ENCODE results near the gene NAP1L5.

DNA sequence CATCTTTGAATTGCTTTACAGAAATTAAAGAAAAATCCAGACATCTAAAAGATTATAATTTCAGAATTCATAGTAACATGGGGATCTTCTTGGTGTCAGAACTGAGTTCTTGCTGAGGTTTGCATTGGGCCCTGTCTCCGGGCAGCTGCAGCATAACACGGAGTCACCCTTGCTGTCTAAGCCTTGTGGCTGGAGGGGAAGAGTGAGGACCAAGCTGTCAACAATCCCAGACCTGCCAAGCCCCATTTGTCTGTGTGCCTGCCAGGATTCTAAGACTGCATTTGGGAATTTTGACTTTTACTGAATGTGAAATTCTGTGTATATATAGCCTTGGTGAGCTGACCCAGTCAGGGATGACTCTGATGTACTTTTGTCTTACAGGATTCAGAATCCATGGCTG, 25.2 kb upstream of the NAP1L5 start:
- TF ChIP-seq, protein P1, sequence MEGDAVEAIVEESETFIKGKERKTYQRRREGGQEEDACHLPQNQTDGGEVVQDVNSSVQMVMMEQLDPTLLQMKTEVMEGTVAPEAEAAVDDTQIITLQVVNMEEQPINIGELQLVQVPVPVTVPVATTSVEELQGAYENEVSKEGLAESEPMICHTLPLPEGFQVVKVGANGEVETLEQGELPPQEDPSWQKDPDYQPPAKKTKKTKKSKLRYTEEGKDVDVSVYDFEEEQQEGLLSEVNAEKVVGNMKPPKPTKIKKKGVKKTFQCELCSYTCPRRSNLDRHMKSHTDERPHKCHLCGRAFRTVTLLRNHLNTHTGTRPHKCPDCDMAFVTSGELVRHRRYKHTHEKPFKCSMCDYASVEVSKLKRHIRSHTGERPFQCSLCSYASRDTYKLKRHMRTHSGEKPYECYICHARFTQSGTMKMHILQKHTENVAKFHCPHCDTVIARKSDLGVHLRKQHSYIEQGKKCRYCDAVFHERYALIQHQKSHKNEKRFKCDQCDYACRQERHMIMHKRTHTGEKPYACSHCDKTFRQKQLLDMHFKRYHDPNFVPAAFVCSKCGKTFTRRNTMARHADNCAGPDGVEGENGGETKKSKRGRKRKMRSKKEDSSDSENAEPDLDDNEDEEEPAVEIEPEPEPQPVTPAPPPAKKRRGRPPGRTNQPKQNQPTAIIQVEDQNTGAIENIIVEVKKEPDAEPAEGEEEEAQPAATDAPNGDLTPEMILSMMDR (IDR thresholded peaks at IDR 0.05; ENCODE audit: low read depth, low read length) = no peak
- no peak for TF ChIP-seq EZH2phosphoT487 (IDR thresholded peaks at IDR 0.05; ENCODE audit: low read depth)

Data from OCI-LY3 (cell line).